TTC549 (cell line): ENCODE results near the gene PRH2.

Experiments
- FAIRE-seq: peaks from 2 replicates; lab custom pipeline; 2012; peaks lifted over from hg19 to GRCh38; lab: Jason Lieb, UNC

Gene PRH2

GRCh38 chr12:10965476-10965875 lies 36.4 kb downstream of the PRH2 start:
- FAIRE-seq: no peak

GRCh38 chr12:10966314-10966713 lies 37.3 kb downstream of the PRH2 start:
- no peak for FAIRE-seq

- no peak for FAIRE-seq
Observed at GRCh38 chr12:10967409-10967808, 38.4 kb downstream of the PRH2 start.

GRCh38 chr12:10968765-10969456 lies 39.9 kb downstream of the PRH2 start:
- FAIRE-seq: no peak

- FAIRE-seq: no peak
Observed at GRCh38 chr12:10974965-10975364, 45.9 kb downstream of the PRH2 start.

- no peak for FAIRE-seq
Observed at GRCh38 chr12:10982244-10982643, 53.2 kb downstream of the PRH2 start.
